Measurements from ENCODE around the gene GRIA4. TPM values are rescaled to one million over a fixed set of nuclear protein-coding genes. Genes with fewer than 3 reads are reported as not detected.

Gene GRIA4
- total RNA-seq, 2 experiments from 2014 or later, result not detected

DNA sequence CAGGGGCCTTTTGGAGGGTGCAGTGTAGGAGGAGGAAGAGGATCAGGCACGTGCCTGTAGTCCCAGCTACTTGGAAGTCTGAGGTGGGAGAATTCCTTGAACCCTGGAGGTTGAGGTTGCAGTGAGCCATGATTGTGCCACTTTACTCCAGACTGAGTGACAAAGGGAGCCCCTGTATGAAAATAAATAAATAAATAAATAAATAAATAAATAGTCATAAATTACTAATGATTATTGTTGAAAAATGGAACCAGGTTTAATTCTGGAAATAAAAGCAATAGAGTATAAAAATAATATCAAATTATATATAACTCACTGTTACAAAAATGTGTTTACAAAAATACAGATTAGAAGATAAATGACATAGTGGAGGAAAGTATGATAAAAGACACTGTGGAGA is 37.9 kb downstream of the GRIA4 start:
- H3K36me3 Mint-ChIP-seq, result no peaks in the 10 kb centered on the region
- CTCF ChIA-PET, result no interaction called here
- POLR2A ChIA-PET, result no interaction called here

DNA sequence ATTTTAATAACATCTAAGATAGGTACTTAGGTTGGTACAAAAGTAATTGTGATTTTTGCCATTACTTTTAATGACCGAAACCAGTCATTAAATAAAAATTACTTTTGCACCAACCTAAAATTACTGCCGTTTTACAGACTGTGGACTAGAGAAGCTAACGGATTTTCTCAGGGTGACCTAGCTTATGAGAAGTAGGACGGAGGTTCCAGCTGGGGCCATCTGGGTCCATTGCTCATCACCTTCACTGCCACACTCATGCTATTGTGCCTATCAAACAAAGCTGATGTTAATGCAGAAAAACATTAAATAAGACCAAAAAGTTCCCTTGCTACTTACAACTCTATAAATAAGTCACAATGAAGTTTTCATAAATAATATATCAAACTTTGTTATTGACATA is 38.9 kb downstream of the GRIA4 start:
- intact Hi-C loops (cut with micrococcal nuclease), result no loop called here
- H3K9me3 Mint-ChIP-seq, result no peaks in the 10 kb centered on the region
- no peak overlapping the region for H3K27ac Mint-ChIP-seq
- no peaks in the 10 kb centered on the region for H3K36me3 Mint-ChIP-seq
- CTCF ChIA-PET, result no interaction called here
- H3K4me1 Mint-ChIP-seq (ENCODE audit: low read depth), result no peaks in the 10 kb centered on the region
- POLR2A ChIA-PET, result no interaction called here
- H3K27me3 Mint-ChIP-seq, result no peaks in the 10 kb centered on the region
- H3K4me3 Mint-ChIP-seq, result no peak overlapping the region
- DNase-seq, result no peak

More for the DNA sequence above, 37.9 kb downstream of the GRIA4 start:
- no peaks in the 10 kb centered on the region for H3K4me1 Mint-ChIP-seq (ENCODE audit: low read depth)
- DNase-seq, result no peak
- H3K27ac Mint-ChIP-seq, result no peak overlapping the region
- no peaks in the 10 kb centered on the region for H3K9me3 Mint-ChIP-seq
- intact Hi-C loops (cut with micrococcal nuclease), result no loop called here
- H3K4me3 Mint-ChIP-seq, result no peak overlapping the region
- H3K27me3 Mint-ChIP-seq, result no peaks in the 10 kb centered on the region

DNA sequence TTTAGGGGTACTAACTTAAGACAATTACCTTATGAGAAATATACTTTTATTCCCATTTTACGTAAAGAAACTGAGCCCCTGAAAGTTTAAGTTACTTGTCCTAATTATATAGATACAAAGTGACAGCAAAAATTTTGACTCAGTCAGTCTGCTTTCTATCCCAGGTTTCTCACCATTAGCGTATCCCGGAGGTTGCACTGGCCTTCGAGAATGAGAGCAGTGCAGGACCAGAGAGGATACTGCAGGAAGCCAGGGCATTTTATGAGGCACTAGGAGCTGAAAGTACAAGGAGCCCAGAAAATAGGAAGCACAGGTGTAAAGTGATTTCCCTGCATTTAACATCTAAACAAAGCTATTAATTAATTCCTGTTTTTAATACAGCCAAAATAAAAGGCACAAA is 55.4 kb downstream of the GRIA4 start:
- ChIA-PET POLR2A (no interaction called here), CTCF (no interaction called here)
- no peaks in the 10 kb centered on the region for H3K9me3 Mint-ChIP-seq
- no peak overlapping the region for H3K4me3 Mint-ChIP-seq
- no peaks in the 10 kb centered on the region for H3K4me1 Mint-ChIP-seq (ENCODE audit: low read depth)
- no peaks in the 10 kb centered on the region for H3K27me3 Mint-ChIP-seq
- no peak overlapping the region for H3K27ac Mint-ChIP-seq
- intact Hi-C loops (cut with micrococcal nuclease), result no loop called here
- DNase-seq, result no peak
- H3K36me3 Mint-ChIP-seq, result no peaks in the 10 kb centered on the region

DNA sequence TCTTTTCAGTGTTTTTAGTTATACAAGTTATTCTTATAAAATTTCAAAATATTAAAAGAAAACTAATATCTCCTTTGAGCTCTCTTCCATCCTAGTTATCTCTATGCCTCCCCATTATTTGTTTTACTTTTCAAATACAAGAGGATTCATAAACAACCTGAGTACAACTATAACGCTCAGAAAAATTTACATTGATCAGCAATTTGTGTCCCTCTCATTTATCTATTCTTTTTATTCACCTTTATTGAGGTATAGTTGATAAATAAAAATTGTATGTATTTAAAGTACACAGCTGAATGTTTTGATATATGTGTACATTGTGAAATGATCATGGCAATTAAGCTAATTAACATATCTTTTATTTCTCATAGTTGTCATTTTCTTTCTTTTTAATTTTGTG is 57.6 kb downstream of the GRIA4 start:
- Mint-ChIP-seq H3K4me1 (ENCODE audit: low read depth) (no peaks in the 10 kb centered on the region), H3K36me3 (no peaks in the 10 kb centered on the region), H3K4me3 (no peak overlapping the region), H3K27ac (no peak overlapping the region), H3K9me3 (no peaks in the 10 kb centered on the region), H3K27me3 (peaks cover 3% of the 10 kb centered on the region)
- DNase-seq, result no peak
- ChIA-PET CTCF (no interaction called here), POLR2A (no interaction called here)
- intact Hi-C loops (cut with micrococcal nuclease), result no loop called here

DNA sequence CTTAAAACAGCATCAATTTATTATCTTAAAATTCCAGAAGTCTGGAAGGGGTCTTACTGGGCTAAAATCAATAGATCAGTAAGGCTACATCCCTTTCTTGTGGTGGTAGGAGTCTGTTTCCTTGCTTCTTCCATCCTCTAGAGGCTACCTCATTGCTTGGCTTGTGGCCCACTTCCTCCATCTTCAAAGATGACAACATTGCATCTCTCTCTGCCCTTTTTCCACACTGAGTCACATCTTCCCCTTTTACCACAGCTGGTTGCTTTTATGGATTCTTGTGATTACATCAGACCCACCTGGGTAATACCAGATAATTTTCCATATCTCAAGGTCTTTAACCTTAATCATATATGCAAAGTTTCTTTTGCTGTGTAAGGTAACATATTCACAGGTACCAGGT is 60.9 kb downstream of the GRIA4 start:
- intact Hi-C loops (cut with micrococcal nuclease), result no loop called here
- Mint-ChIP-seq H3K27me3 (peaks cover 3% of the 10 kb centered on the region), H3K4me1 (ENCODE audit: low read depth) (no peaks in the 10 kb centered on the region), H3K4me3 (no peak overlapping the region), H3K9me3 (no peaks in the 10 kb centered on the region), H3K36me3 (no peaks in the 10 kb centered on the region), H3K27ac (no peak overlapping the region)
- CTCF ChIA-PET, result no interaction called here
- DNase-seq, result no peak
- POLR2A ChIA-PET, result no interaction called here

DNA sequence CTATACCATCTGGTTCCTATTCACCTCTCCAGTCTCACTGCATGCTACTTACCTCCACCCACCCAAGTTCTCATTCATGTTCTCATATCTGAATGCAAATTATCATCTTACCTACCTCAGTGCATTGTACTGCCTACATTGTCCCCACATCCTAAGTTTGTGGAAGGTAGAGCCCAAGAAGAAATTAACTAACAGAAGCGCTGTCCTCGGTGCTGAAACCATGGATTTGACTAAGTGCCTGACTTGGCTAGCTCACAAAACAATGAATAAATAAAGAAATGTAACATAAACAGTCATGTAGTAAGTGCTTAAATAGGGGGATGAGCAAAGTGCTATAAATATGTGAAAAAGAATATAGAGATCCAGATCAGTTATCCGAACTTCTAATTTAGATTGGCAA is 63.2 kb downstream of the GRIA4 start:
- H3K4me1 Mint-ChIP-seq (ENCODE audit: low read depth), result no peaks in the 10 kb centered on the region
- H3K36me3 Mint-ChIP-seq, result no peaks in the 10 kb centered on the region
- no peak overlapping the region for H3K27ac Mint-ChIP-seq
- intact Hi-C loops (cut with micrococcal nuclease), result no loop called here
- DNase-seq, result peak; percentile 15
- no peak overlapping the region for H3K4me3 Mint-ChIP-seq
- CTCF ChIA-PET, result no interaction called here
- H3K9me3 Mint-ChIP-seq, result no peaks in the 10 kb centered on the region
- POLR2A ChIA-PET, result no interaction called here
- peaks cover 5% of the 10 kb centered on the region for H3K27me3 Mint-ChIP-seq

DNA sequence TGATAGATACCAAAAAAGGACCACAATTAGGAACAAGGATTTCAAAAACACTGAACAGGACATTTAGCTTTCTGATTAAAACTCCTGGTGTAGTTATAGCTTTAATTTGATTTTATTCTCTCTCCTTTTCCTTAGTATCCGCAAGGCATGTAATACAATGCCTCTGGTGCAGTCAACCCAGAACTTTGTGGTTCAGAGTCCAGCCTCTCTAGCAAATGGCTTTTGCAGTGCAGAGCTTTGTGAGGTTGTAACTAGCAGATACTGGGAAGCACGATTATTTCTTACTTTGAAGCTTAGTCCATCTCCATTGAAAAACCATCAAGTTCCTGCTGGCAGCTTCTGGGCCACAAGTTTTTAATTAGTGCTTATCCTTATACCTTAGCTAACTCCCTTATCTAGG is 79.8 kb downstream of the GRIA4 start:
- H3K4me1 Mint-ChIP-seq (ENCODE audit: low read depth), result no peaks in the 10 kb centered on the region
- H3K27ac Mint-ChIP-seq, result no peak overlapping the region
- H3K4me3 Mint-ChIP-seq, result no peak overlapping the region
- no peaks in the 10 kb centered on the region for H3K9me3 Mint-ChIP-seq
- CTCF ChIA-PET, result no interaction called here
- H3K36me3 Mint-ChIP-seq, result no peaks in the 10 kb centered on the region
- intact Hi-C loops (cut with micrococcal nuclease), result no loop called here
- DNase-seq, result no peak
- POLR2A ChIA-PET, result no interaction called here
- H3K27me3 Mint-ChIP-seq, result no peaks in the 10 kb centered on the region

DNA sequence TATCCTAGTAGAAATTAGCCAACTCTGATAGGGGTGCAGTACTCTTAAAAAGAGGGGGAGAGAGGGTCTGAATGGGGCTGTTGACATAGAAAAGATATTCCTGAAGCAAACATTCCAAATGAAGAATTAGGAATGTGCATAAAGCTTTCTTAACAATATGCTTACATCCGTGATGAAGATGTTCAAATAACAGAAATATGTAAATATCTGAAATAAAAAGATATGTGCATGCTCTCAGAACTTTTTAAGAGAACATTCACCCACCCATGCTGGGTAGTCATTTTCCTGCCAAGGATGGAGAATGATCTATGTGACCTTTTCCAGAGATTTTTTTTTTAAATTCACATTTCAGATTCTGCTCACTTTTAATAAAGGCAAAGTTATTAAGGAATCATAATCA is 80.6 kb downstream of the GRIA4 start:
- H3K4me1 Mint-ChIP-seq (ENCODE audit: low read depth), result no peaks in the 10 kb centered on the region
- no peaks in the 10 kb centered on the region for H3K9me3 Mint-ChIP-seq
- ChIA-PET CTCF (no interaction called here), POLR2A (no interaction called here)
- H3K27me3 Mint-ChIP-seq, result no peaks in the 10 kb centered on the region
- no peaks in the 10 kb centered on the region for H3K36me3 Mint-ChIP-seq
- intact Hi-C loops (cut with micrococcal nuclease), result no loop called here
- no peak overlapping the region for H3K27ac Mint-ChIP-seq
- no peak for DNase-seq
- no peak overlapping the region for H3K4me3 Mint-ChIP-seq

DNA sequence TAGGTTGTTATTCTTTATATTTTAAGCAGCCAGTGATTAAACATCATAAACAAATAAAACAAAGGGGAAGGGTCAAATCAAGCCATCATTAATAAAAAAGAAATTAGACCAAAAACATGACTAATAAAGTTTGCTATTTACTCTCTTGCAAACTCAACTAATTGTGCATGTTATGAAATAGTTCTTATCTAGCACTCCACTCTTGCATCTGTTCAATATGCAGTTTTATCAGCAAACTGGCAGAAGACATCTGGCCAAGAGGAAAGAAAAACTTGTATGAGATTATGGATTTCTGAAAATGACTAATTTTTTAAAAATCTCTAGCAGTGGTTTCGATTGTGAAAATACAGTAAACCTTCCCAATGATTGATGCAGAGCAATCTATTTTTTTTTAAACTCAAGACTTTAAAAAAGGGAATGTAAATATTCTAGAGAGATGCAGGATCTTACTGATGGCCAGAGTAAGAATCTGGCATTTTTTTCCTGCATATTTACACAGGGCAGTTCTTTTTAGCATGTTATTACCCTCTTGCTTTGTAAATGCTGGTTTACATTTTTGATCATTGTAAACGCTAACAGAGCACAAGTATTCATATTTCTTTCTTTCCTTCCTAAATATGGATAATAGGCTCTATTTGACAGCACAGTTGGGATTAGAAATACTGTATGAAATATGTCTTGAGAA is 83.3 kb downstream of the GRIA4 start:
- ChIA-PET CTCF (no interaction called here), POLR2A (no interaction called here)
- Mint-ChIP-seq H3K4me3 (no peak overlapping the region), H3K27me3 (no peaks in the 10 kb centered on the region), H3K36me3 (no peaks in the 10 kb centered on the region), H3K9me3 (no peaks in the 10 kb centered on the region), H3K4me1 (ENCODE audit: low read depth) (no peaks in the 10 kb centered on the region), H3K27ac (no peak overlapping the region)
- DNase-seq, result no peak
- intact Hi-C loops (cut with micrococcal nuclease), result no loop called here

DNA sequence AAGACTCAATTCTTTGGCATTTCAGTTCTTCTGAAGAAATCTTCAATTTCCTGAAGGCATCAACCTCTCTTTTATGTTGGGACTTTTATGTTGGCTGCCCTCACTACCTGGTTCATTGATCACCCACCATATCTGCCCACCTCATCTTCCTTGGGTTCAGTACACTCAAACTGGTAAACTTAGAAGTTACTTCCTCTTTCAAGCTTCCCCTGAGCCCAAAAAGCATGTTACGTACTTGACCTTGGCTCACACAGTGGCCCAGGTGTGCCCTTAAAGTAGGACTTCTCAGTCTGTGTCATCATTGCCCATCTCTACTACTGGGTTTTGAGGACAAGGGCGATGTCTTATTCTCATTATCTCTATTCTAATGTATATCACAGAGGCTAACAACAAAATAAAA is 86.1 kb downstream of the GRIA4 start:
- intact Hi-C loops (cut with micrococcal nuclease), result no loop called here
- Mint-ChIP-seq H3K4me1 (ENCODE audit: low read depth) (no peaks in the 10 kb centered on the region), H3K27ac (no peak overlapping the region), H3K9me3 (no peaks in the 10 kb centered on the region), H3K4me3 (no peak overlapping the region), H3K27me3 (peaks cover 4% of the 10 kb centered on the region), H3K36me3 (no peaks in the 10 kb centered on the region)
- ChIA-PET POLR2A (no interaction called here), CTCF (no interaction called here)
- no peak for DNase-seq

DNA sequence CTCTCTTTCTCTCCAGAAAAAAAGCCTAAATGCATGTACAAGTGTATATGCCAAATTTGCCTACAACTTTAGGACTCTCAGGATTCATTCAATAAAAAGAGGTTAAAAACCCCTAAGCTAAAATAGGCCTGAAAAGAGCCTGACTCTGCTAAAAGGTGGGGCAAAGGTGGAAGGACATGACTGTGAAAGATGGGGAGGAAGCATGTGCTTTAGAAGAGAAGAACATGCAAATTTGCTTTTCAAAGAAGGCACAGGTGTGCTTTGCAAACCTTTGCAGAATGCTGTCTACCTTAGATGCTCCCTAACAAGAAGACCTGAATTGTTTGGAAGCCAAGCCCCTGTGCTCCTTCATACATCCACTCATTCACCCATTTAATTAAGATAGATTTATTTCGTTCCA is 87.4 kb downstream of the GRIA4 start:
- no peaks in the 10 kb centered on the region for H3K36me3 Mint-ChIP-seq
- POLR2A ChIA-PET, result no interaction called here

DNA sequence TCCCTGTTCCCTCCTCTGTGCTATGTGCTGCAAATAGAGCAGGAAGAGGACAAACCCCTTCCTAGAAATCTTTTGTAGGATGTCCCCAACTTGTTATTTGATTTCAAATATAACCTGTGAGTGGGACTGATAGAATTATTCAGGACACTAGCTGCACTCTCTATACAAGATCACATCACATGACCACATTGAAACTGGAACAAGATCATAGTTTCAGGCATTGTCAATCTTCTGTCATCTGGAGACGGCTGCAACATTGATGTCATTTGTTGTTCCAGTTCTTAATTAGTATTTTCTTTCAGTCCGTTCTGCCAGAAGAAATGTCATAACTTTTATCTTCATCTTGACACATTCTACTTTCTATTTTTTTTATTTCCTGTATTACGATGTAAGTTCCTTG is 89.3 kb downstream of the GRIA4 start:
- Mint-ChIP-seq H3K4me1 (ENCODE audit: low read depth) (no peaks in the 10 kb centered on the region), H3K36me3 (no peaks in the 10 kb centered on the region), H3K27ac (no peak overlapping the region), H3K9me3 (no peaks in the 10 kb centered on the region), H3K27me3 (peaks cover 6% of the 10 kb centered on the region), H3K4me3 (no peak overlapping the region)
- no peak for DNase-seq
- POLR2A ChIA-PET, result no interaction called here
- CTCF ChIA-PET, result no interaction called here
- intact Hi-C loops (cut with micrococcal nuclease), result no loop called here

More for the DNA sequence above, 87.4 kb downstream of the GRIA4 start:
- Mint-ChIP-seq H3K27me3 (peaks cover 6% of the 10 kb centered on the region), H3K4me1 (ENCODE audit: low read depth) (no peaks in the 10 kb centered on the region), H3K27ac (no peak overlapping the region), H3K9me3 (no peaks in the 10 kb centered on the region), H3K4me3 (no peak overlapping the region)
- CTCF ChIA-PET, result no interaction called here
- intact Hi-C loops (cut with micrococcal nuclease), result no loop called here
- DNase-seq, result no peak

DNA sequence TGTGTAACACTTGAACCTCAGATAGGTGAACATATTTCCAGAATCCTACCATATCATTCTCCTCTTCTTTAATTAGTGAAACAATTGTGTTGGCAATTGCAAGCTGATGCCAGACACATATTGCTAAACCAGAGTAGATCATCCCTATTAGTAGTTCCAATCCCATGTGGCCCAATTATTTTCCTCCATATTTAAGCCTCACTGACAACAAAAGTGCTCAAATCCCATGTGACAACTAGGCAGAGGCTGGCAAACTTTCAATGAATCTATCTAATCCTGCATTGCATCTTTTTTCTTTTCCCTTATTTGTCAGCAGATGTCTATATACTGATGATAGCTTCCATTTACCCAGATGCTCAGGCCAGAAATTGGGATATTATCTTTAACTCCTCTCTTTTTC is 90.4 kb downstream of the GRIA4 start:
- Mint-ChIP-seq H3K36me3 (no peaks in the 10 kb centered on the region), H3K27me3 (peaks cover 6% of the 10 kb centered on the region), H3K27ac (no peak overlapping the region), H3K9me3 (no peaks in the 10 kb centered on the region), H3K4me3 (no peak overlapping the region), H3K4me1 (ENCODE audit: low read depth) (no peaks in the 10 kb centered on the region)
- DNase-seq, result no peak
- CTCF ChIA-PET, result no interaction called here
- intact Hi-C loops (cut with micrococcal nuclease), result no loop called here
- POLR2A ChIA-PET, result no interaction called here

DNA sequence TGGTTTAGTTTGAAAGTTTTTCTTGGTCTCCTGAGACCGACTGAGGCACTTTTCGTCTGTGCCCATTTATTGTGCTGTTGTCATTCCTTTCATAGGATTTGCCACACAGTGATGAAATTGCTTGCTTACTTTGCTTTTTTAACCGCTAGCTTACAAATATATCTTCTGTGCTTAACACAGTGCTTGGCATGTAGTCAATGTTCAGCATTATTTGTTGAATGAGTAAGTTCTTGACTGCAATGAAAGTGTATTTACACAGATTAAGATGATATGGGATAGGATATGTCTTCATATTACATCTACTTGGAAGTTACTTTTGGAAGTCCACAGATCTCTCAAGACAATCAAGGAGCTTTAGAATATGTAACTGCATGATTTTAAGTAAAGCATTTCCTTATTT is 91.2 kb downstream of the GRIA4 start:
- ChIA-PET POLR2A (no interaction called here), CTCF (no interaction called here)
- DNase-seq, result no peak
- no peaks in the 10 kb centered on the region for H3K36me3 Mint-ChIP-seq
- intact Hi-C loops (cut with micrococcal nuclease), result no loop called here
- H3K4me3 Mint-ChIP-seq, result no peak overlapping the region
- peaks cover 6% of the 10 kb centered on the region for H3K27me3 Mint-ChIP-seq
- H3K4me1 Mint-ChIP-seq (ENCODE audit: low read depth), result no peaks in the 10 kb centered on the region
- H3K27ac Mint-ChIP-seq, result no peak overlapping the region
- no peaks in the 10 kb centered on the region for H3K9me3 Mint-ChIP-seq
